ENCODE data around the gene PLCB4.

Gene PLCB4

GRCh38 chr20:9082741-9083140, 13.9 kb downstream of the PLCB4 start:
- DNase-seq (ENCODE audit: insufficient read length), result no peak
- no peak for FAIRE-seq
- TF ChIP-seq POLR2AphosphoS5 (IDR thresholded peaks at IDR 0.05; ENCODE audit: low read depth, low read length) (no peak), TAF1 (IDR thresholded peaks at IDR 0.05; ENCODE audit: borderline replicate concordance, low read depth, low read length) (no peak), POLR2A (IDR thresholded peaks at IDR 0.05; ENCODE audit: low read depth, low read length) (no peak)

GRCh38 chr20:9087531-9088217, 18.8 kb downstream of the PLCB4 start:
- no peak for FAIRE-seq
- TF ChIP-seq POLR2AphosphoS5 (IDR thresholded peaks at IDR 0.05; ENCODE audit: low read depth, low read length) (no peak), POLR2A (IDR thresholded peaks at IDR 0.05; ENCODE audit: low read depth, low read length) (no peak), TAF1 (IDR thresholded peaks at IDR 0.05; ENCODE audit: borderline replicate concordance, low read depth, low read length) (no peak)
- DNase-seq (ENCODE audit: insufficient read length), result no peak

- no peak for TF ChIP-seq POLR2AphosphoS5 (IDR thresholded peaks at IDR 0.05; ENCODE audit: low read depth, low read length)
- TF ChIP-seq TAF1 (IDR thresholded peaks at IDR 0.05; ENCODE audit: borderline replicate concordance, low read depth, low read length), result no peak
- TF ChIP-seq POLR2A (IDR thresholded peaks at IDR 0.05; ENCODE audit: low read depth, low read length), result no peak
- no peak for DNase-seq (ENCODE audit: insufficient read length)
- FAIRE-seq, result no peak
Measured at GRCh38 chr20:9088556-9088955, 19.7 kb downstream of the PLCB4 start.

- DNase-seq (ENCODE audit: insufficient read length) (no peak), FAIRE-seq (no peak)
- TF ChIP-seq POLR2A (IDR thresholded peaks at IDR 0.05; ENCODE audit: low read depth, low read length), result no peak
- no peak for TF ChIP-seq POLR2AphosphoS5 (IDR thresholded peaks at IDR 0.05; ENCODE audit: low read depth, low read length)
Measured at GRCh38 chr20:9092113-9092512, 23.2 kb downstream of the PLCB4 start.

GRCh38 chr20:9092655-9093054, 23.8 kb downstream of the PLCB4 start:
- DNase-seq (ENCODE audit: insufficient read length) (no peak), FAIRE-seq (no peak)
- TF ChIP-seq TAF1 (IDR thresholded peaks at IDR 0.05; ENCODE audit: borderline replicate concordance, low read depth, low read length), result no peak
- TF ChIP-seq POLR2A (IDR thresholded peaks at IDR 0.05; ENCODE audit: low read depth, low read length), result no peak
- no peak for TF ChIP-seq POLR2AphosphoS5 (IDR thresholded peaks at IDR 0.05; ENCODE audit: low read depth, low read length)

GRCh38 chr20:9093218-9093957, 24.5 kb downstream of the PLCB4 start:
- TF ChIP-seq TAF1 (IDR thresholded peaks at IDR 0.05; ENCODE audit: borderline replicate concordance, low read depth, low read length) (no peak), POLR2AphosphoS5 (IDR thresholded peaks at IDR 0.05; ENCODE audit: low read depth, low read length) (no peak), POLR2A (IDR thresholded peaks at IDR 0.05; ENCODE audit: low read depth, low read length) (no peak)
- DNase-seq (ENCODE audit: insufficient read length), result no peak
- no peak for FAIRE-seq

GRCh38 chr20:9099372-9099771, 30.5 kb downstream of the PLCB4 start:
- DNase-seq (ENCODE audit: insufficient read length) (no peak), FAIRE-seq (no peak)
- TF ChIP-seq POLR2A (IDR thresholded peaks at IDR 0.05; ENCODE audit: low read depth, low read length) (no peak), TAF1 (IDR thresholded peaks at IDR 0.05; ENCODE audit: borderline replicate concordance, low read depth, low read length) (no peak), POLR2AphosphoS5 (IDR thresholded peaks at IDR 0.05; ENCODE audit: low read depth, low read length) (no peak)

- FAIRE-seq (no peak), DNase-seq (ENCODE audit: insufficient read length) (no peak)
- TF ChIP-seq POLR2AphosphoS5 (IDR thresholded peaks at IDR 0.05; ENCODE audit: low read depth, low read length), result no peak
- TF ChIP-seq POLR2A (IDR thresholded peaks at IDR 0.05; ENCODE audit: low read depth, low read length), result no peak
- no peak for TF ChIP-seq TAF1 (IDR thresholded peaks at IDR 0.05; ENCODE audit: borderline replicate concordance, low read depth, low read length)
Measured at GRCh38 chr20:9100691-9101090, 31.8 kb downstream of the PLCB4 start.

GRCh38 chr20:9102456-9102855, 33.6 kb downstream of the PLCB4 start:
- no peak for DNase-seq (ENCODE audit: insufficient read length)
- TF ChIP-seq TAF1 (IDR thresholded peaks at IDR 0.05; ENCODE audit: borderline replicate concordance, low read depth, low read length), result no peak
- no peak for TF ChIP-seq POLR2A (IDR thresholded peaks at IDR 0.05; ENCODE audit: low read depth, low read length)
- no peak for TF ChIP-seq POLR2AphosphoS5 (IDR thresholded peaks at IDR 0.05; ENCODE audit: low read depth, low read length)
- no peak for FAIRE-seq

- no peak for FAIRE-seq
- no peak for DNase-seq (ENCODE audit: insufficient read length)
- no peak for TF ChIP-seq POLR2AphosphoS5 (IDR thresholded peaks at IDR 0.05; ENCODE audit: low read depth, low read length)
- no peak for TF ChIP-seq TAF1 (IDR thresholded peaks at IDR 0.05; ENCODE audit: borderline replicate concordance, low read depth, low read length)
- no peak for TF ChIP-seq POLR2A (IDR thresholded peaks at IDR 0.05; ENCODE audit: low read depth, low read length)
Measured at GRCh38 chr20:9103955-9104354, 35.1 kb downstream of the PLCB4 start.

GRCh38 chr20:9108260-9108659, 39.4 kb downstream of the PLCB4 start:
- FAIRE-seq (no peak), DNase-seq (ENCODE audit: insufficient read length) (no peak)
- no peak for TF ChIP-seq POLR2A (IDR thresholded peaks at IDR 0.05; ENCODE audit: low read depth, low read length)
- no peak for TF ChIP-seq POLR2AphosphoS5 (IDR thresholded peaks at IDR 0.05; ENCODE audit: low read depth, low read length)

- no peak for TF ChIP-seq TAF1 (IDR thresholded peaks at IDR 0.05; ENCODE audit: borderline replicate concordance, low read depth, low read length)
- no peak for TF ChIP-seq POLR2AphosphoS5 (IDR thresholded peaks at IDR 0.05; ENCODE audit: low read depth, low read length)
- no peak for TF ChIP-seq POLR2A (IDR thresholded peaks at IDR 0.05; ENCODE audit: low read depth, low read length)
- no peak for FAIRE-seq
- no peak for DNase-seq (ENCODE audit: insufficient read length)
Measured at GRCh38 chr20:9109566-9109965, 40.7 kb downstream of the PLCB4 start.
